ENCODE data around the gene ZNF800. TPM values are rescaled to one million over a fixed set of nuclear protein-coding genes. Genes with fewer than 3 reads are reported as not detected.

The ZNF800 gene
- total and polyA plus RNA-seq, 4 donors = 7.7 to 34.8 (median 20.6) TPM

DNA sequence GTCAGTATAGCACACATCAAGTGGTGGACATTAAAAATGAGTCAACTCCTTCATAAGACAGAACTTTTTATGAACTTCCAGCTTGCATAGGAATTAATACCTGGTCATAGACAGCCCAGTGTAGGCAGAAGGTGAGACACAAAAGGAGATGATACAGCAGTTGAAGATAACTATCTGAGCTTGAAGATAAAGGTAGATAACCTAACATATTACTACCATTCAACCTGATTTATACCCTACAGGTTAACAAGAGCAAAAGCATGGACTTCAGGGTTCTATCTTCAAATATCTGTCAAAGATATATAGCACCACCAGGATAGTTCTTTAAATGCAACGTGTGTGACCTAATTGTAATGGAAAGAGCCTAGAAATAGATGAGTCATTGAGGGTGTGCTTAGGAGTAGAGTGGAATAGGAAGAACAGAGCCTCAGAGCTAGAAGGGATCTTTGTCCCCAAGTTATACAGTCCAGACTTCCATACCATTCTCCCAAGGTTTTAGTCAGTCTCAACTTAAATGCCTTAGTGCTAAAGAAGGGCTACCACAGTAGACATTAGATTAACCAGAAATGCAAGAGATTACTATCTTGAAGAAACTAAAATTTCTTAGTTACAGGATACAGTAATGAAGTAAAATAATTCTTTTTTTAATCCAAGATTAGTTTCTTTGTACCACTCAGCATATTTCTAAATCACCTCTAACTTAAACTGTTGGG lies 9.2 kb downstream of the ZNF800 start:
- peaks cover 0 to 14% (median 0%) of the 10 kb centered on the region in 5 donors for H3K4me1 ChIP-seq (ENCODE audit: control insufficient read depth in 5 of 5, insufficient read depth in 5 of 5, low read length in 5 of 5)
- WGBS, 2 donors = 47 to 53% methylated on average over 1 of the region's 1 CpG

DNA sequence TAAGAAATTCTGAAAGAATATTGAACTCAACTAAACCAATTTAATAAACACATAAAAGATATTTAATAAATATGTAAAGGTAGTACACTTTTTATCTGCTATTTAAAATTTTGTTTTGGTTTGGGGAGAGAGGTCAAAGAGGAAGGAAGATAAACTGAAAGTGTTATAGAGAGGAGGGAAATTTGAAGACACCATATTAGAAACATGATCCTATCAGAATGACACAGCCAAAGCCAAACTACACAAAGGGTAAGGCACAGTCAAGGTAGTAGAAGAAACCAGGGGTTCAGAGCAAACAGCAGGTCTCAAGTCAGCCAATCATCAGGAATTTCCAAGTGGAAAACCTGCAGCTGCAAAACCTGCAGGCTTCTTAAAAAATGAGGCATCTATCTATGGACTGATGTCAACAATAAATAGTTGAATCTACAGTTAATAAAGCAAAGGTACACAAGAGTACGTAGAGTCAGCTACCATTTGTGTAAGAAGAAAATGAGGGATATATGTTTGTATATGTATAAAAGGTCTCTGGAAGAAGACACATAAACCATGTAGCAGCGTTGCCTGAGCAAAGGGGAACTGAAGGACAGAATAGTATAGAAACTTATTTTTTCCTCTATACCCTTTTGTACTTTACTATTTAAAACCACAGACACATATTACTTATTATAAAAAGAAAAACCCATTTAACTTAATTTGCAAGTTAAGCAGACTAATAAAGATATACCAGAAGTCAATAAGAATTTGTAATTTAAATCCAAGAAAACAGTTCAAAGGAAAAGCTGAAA lies 10.0 kb downstream of the ZNF800 start:
- no peaks in the 10 kb centered on the region for H3K9me3 ChIP-seq (ENCODE audit: control insufficient read depth in 4 of 4, insufficient read depth in 3 of 4, low read length in 3 of 4)
- H3K9ac ChIP-seq (ENCODE audit: insufficient read depth in 1 of 2, low read length in 2 of 2) = no peak overlapping the region
- TF ChIP-seq, protein P1, sequence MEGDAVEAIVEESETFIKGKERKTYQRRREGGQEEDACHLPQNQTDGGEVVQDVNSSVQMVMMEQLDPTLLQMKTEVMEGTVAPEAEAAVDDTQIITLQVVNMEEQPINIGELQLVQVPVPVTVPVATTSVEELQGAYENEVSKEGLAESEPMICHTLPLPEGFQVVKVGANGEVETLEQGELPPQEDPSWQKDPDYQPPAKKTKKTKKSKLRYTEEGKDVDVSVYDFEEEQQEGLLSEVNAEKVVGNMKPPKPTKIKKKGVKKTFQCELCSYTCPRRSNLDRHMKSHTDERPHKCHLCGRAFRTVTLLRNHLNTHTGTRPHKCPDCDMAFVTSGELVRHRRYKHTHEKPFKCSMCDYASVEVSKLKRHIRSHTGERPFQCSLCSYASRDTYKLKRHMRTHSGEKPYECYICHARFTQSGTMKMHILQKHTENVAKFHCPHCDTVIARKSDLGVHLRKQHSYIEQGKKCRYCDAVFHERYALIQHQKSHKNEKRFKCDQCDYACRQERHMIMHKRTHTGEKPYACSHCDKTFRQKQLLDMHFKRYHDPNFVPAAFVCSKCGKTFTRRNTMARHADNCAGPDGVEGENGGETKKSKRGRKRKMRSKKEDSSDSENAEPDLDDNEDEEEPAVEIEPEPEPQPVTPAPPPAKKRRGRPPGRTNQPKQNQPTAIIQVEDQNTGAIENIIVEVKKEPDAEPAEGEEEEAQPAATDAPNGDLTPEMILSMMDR (IDR thresholded peaks at IDR 0.05; ENCODE audit: control extremely low read depth, extremely low read depth) = no peak
- peaks cover 0 to 6% (median 3%) of the 10 kb centered on the region in 4 donors for H3K36me3 ChIP-seq (ENCODE audit: control insufficient read depth in 4 of 4, insufficient read depth in 4 of 4, low read length in 4 of 4)
- ATAC-seq (ENCODE audit: insufficient read depth, low FRiP score) (no peak), DNase-seq (no peak)
- no peak overlapping the region for H3K4me3 ChIP-seq
- WGBS, 2 donors = 47 to 49% methylated on average over 2 of the region's 2 CpGs
- no peak overlapping the region for H3K27ac ChIP-seq (ENCODE audit: low read depth in 1 of 2, low read length in 1 of 2)
- peaks cover 0 to 15% (median 0%) of the 10 kb centered on the region in 5 donors for H3K4me1 ChIP-seq (ENCODE audit: control insufficient read depth in 5 of 5, insufficient read depth in 5 of 5, low read length in 5 of 5)
- no peaks in the 10 kb centered on the region for H3K27me3 ChIP-seq (ENCODE audit: control insufficient read depth in 3 of 3, insufficient read depth in 3 of 3, low read length in 2 of 3)

More for the DNA sequence above, 9.2 kb downstream of the ZNF800 start:
- H3K36me3 ChIP-seq (ENCODE audit: control insufficient read depth in 4 of 4, insufficient read depth in 4 of 4, low read length in 4 of 4) = peaks cover 0 to 6% (median 3%) of the 10 kb centered on the region in 4 donors
- no peaks in the 10 kb centered on the region for H3K9me3 ChIP-seq (ENCODE audit: control insufficient read depth in 4 of 4, insufficient read depth in 3 of 4, low read length in 3 of 4)
- no peak overlapping the region for H3K27ac ChIP-seq (ENCODE audit: low read depth in 1 of 2, low read length in 1 of 2)
- H3K4me3 ChIP-seq = no peak overlapping the region
- DNase-seq (no peak), ATAC-seq (ENCODE audit: insufficient read depth, low FRiP score) (no peak)
- H3K9ac ChIP-seq (ENCODE audit: insufficient read depth in 1 of 2, low read length in 2 of 2) = no peak overlapping the region
- TF ChIP-seq, protein P1 (IDR thresholded peaks at IDR 0.05; ENCODE audit: control extremely low read depth, extremely low read depth) = no peak
- no peaks in the 10 kb centered on the region for H3K27me3 ChIP-seq (ENCODE audit: control insufficient read depth in 3 of 3, insufficient read depth in 3 of 3, low read length in 2 of 3)

DNA sequence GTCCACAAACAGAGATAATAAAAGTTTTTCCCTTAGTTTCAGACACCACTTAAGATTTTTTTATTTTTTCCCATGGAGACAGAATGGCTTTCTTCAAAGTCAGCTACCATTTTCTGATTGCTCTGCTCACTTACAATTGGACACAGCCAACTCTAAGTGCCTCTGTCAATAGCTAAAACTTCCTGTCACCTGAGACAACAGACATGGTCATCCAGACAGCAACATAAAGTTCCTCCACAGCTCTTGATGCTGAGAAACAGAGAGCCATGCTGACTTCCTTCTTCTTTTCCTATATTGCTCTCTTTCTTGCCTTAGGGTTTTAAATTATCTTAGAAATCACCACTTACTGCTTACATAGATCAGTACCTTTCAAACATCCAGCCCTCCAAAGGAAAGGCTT lies 12.0 kb downstream of the ZNF800 start:
- H3K36me3 ChIP-seq (ENCODE audit: control insufficient read depth in 4 of 4, insufficient read depth in 4 of 4, low read length in 4 of 4) = peaks cover 0 to 10% (median 1%) of the 10 kb centered on the region in 4 donors
- DNase-seq (no peak), ATAC-seq (ENCODE audit: insufficient read depth, low FRiP score) (no peak)
- H3K9ac ChIP-seq (ENCODE audit: insufficient read depth in 1 of 2, low read length in 2 of 2) = no peak overlapping the region
- TF ChIP-seq, protein P1 (IDR thresholded peaks at IDR 0.05; ENCODE audit: control extremely low read depth, extremely low read depth) = no peak
- H3K9me3 ChIP-seq (ENCODE audit: control insufficient read depth in 4 of 4, insufficient read depth in 3 of 4, low read length in 3 of 4) = no peaks in the 10 kb centered on the region
- H3K27me3 ChIP-seq (ENCODE audit: control insufficient read depth in 3 of 3, insufficient read depth in 3 of 3, low read length in 2 of 3) = no peaks in the 10 kb centered on the region
- no peak overlapping the region for H3K27ac ChIP-seq (ENCODE audit: low read depth in 1 of 2, low read length in 1 of 2)
- H3K4me1 ChIP-seq (ENCODE audit: control insufficient read depth in 5 of 5, insufficient read depth in 5 of 5, low read length in 5 of 5) = peaks cover 0 to 11% (median 0%) of the 10 kb centered on the region in 5 donors
- H3K4me3 ChIP-seq = no peak overlapping the region

All from lung (tissue), 12 donors.